K562 (cell line): Measurements from ENCODE around the gene NIN. TPM values are rescaled to one million over a fixed set of nuclear protein-coding genes. Genes with fewer than 3 reads are reported as not detected.

Source experiments
- ATAC-seq: fragments of 200-7000 bp; cut with Tn5 transposase; 3 replicates; pipeline ENCODE4 v1.9.1; 2020; ENCODE audit warnings: moderate library complexity
- BruUV-seq: library from RNA; stranded (reverse); fragments of 400-500 nt; replicated peaks from 2 replicates; lab custom pipeline; 2021; lab: Mats Ljungman, UMichigan
- CTCF ChIA-PET: fragments of 300-600 bp; formaldehyde crosslinking; extraction: SDS; loops from one replicate; lab custom pipeline; 2021; ENCODE audit warnings: low intra/inter-chr PET ratio; lab: Yijun Ruan, JAX
- POLR2A ChIA-PET: fragments of 300-600, 350-650 bp; sonication (Branson Sonifier 250); formaldehyde crosslinking; extraction: SDS; loops from one replicate; lab custom pipeline; 2021; ENCODE audit warnings: antibody characterized with exemption, inconsistent platforms; lab: Yijun Ruan, JAX
- DNase-seq, 4 experiments: peaks; one replicate each; pipeline versions ENCODE4 v3.0.0 to v3.0.0-alpha.2; 2011 to 2018; ENCODE audit warnings: low spot score in 3 of 4, mixed read lengths in 3 of 4; ENCODE audit errors: extremely low read depth in 1 of 4
- FAIRE-seq: peaks from 2 replicates; lab custom pipeline; 2011; peaks lifted over from hg19 to GRCh38; lab: Jason Lieb, UNC
- H2AFZ ChIP-seq: 2 replicates; pipeline ENCODE4 v1.6.0; 2011; ENCODE audit warnings: low read depth, low read length, control low read depth, inconsistent platforms
- H3K27ac ChIP-seq: fragments of 200-600 bp; 3 replicates; pipeline ENCODE4 v1.8.0; 2011; ENCODE audit warnings: low read depth, mild to moderate bottlenecking, control low read depth, inconsistent platforms, low read length, moderate library complexity, mixed read lengths; ENCODE audit errors: extremely low read depth
- H3K27me3 ChIP-seq, 2 experiments: fragments of 300-600 bp in 1 of 2; 2 replicates in 1 of 2; 3 replicates in 1 of 2; pipeline versions ENCODE4 v1.6.0 to v1.8.0; 2011; ENCODE audit warnings: inconsistent platforms in 2 of 2, low read length in 2 of 2, mild to moderate bottlenecking in 1 of 2, mixed read lengths in 1 of 2, moderate library complexity in 1 of 2; ENCODE audit not compliant: control insufficient read depth in 2 of 2, insufficient read depth in 2 of 2
- H3K36me3 ChIP-seq: fragments of 300-600 bp; 3 replicates; pipeline ENCODE4 v1.8.0; 2011; ENCODE audit warnings: mild to moderate bottlenecking, low read length, inconsistent platforms; ENCODE audit not compliant: control insufficient read depth, insufficient read depth
- H3K4me1 ChIP-seq, 2 experiments: fragments of 200-600 bp in 1 of 2; replicated peaks in 1 of 2; 2 replicates in 1 of 2; 3 replicates in 1 of 2; pipeline versions ENCODE4 v1.5.1 to v1.8.0; 2011; ENCODE audit warnings: inconsistent platforms in 2 of 2, low read length in 2 of 2, mild to moderate bottlenecking in 1 of 2, mixed read lengths in 1 of 2, moderate library complexity in 1 of 2; ENCODE audit not compliant: control insufficient read depth in 2 of 2, insufficient read depth in 2 of 2
- H3K4me2 ChIP-seq: 2 replicates; pipeline ENCODE4 v1.6.1; 2011; ENCODE audit warnings: low read length, control low read depth, inconsistent platforms, mixed read lengths; ENCODE audit not compliant: insufficient read depth
- H3K4me3 ChIP-seq: fragments of 200-600 bp; sonication (generic), shearing (Covaris generic); 2 replicates; pipeline ENCODE4 v1.5.1; 2016; ENCODE audit warnings: control low read depth, inconsistent platforms
- H3K79me2 ChIP-seq: fragments of 200-600 bp; 3 replicates; pipeline ENCODE4 v1.8.0; 2011; ENCODE audit warnings: low read length, inconsistent platforms; ENCODE audit not compliant: control insufficient read depth, insufficient read depth
- H3K9ac ChIP-seq, 2 experiments: 2 replicates each; pipeline versions ENCODE4 v1.6.0 to v1.6.1; 2011; ENCODE audit warnings: low read depth in 2 of 2, low read length in 2 of 2, control low read depth in 1 of 2, inconsistent platforms in 1 of 2, mild to moderate bottlenecking in 1 of 2, mixed read lengths in 1 of 2; ENCODE audit not compliant: insufficient read depth in 1 of 2
- H3K9me1 ChIP-seq: one replicate; pipeline ENCODE4 v1.6.0; 2011; ENCODE audit warnings: inconsistent platforms, mild to moderate bottlenecking, low read length, moderate library complexity; ENCODE audit not compliant: control insufficient read depth, insufficient read depth
- H3K9me3 ChIP-seq: replicated peaks from 2 replicates; pipeline ENCODE4 v1.5.1; 2011; ENCODE audit warnings: low read depth, low read length, inconsistent platforms; ENCODE audit not compliant: control insufficient read depth, insufficient read depth
- H4K20me1 ChIP-seq: replicated peaks from 2 replicates; pipeline ENCODE4 v1.6.1; 2011; ENCODE audit warnings: low read length, inconsistent platforms, mixed read lengths; ENCODE audit not compliant: control insufficient read depth, insufficient read depth
- HDAC8 ChIP-seq: fragments of 450-650 bp; IDR thresholded peaks from 2 replicates; pipeline ENCODE4 v1.6.1; 2016; ENCODE audit warnings: mild to moderate bottlenecking, missing genetic modification characterization, moderate library complexity, missing compliant biosample characterization
- HNRNPUL1 ChIP-seq: fragments of 200-400 bp; formaldehyde crosslinking; IDR thresholded peaks from 2 replicates; pipeline ENCODE4 v1.6.1; 2017; ENCODE audit warnings: low read length
- PTBP1 ChIP-seq: fragments of 200-400 bp; formaldehyde crosslinking; IDR thresholded peaks from 2 replicates; pipeline ENCODE4 v1.6.1; 2017; ENCODE audit warnings: low read depth, low read length
- ZBTB34 ChIP-seq: fragments of 250-450 bp; sonication (Bioruptor Pico); IDR thresholded peaks from 2 replicates; pipeline ENCODE4 v1.8.0; 2021; ENCODE audit warnings: mild to moderate bottlenecking, moderate library complexity
- ZBTB40 ChIP-seq, 2 experiments: fragments of 450-650 bp in 1 of 2; sonication (generic) in 1 of 2; formaldehyde crosslinking in 1 of 2; IDR thresholded peaks; 2 replicates each; pipeline versions ENCODE4 v1.7.1 to v1.9.0; 2016 to 2022; ENCODE audit warnings: inconsistent platforms in 1 of 2, mild to moderate bottlenecking in 1 of 2, missing genetic modification reagents in 1 of 2
- ZNF3 ChIP-seq: fragments of 250-450 bp; sonication (Bioruptor Pico); IDR thresholded peaks from 2 replicates; pipeline ENCODE4 v1.5.0; 2021; ENCODE audit warnings: mild to moderate bottlenecking, moderate library complexity
- ZNF324 ChIP-seq: fragments of 250-450 bp; sonication (Bioruptor Pico); IDR thresholded peaks from 2 replicates; pipeline ENCODE4 v1.4.0; 2020; ENCODE audit warnings: mild to moderate bottlenecking
- ZNF512 ChIP-seq: IDR thresholded peaks from 2 replicates; pipeline ENCODE4 v1.6.1; 2016; ENCODE audit warnings: missing genetic modification characterization, missing compliant biosample characterization
- ZNF586 ChIP-seq: fragments of 450-650 bp; formaldehyde crosslinking; conservative IDR thresholded peaks from 2 replicates; pipeline ENCODE4 v1.4.0; 2020; ENCODE audit warnings: mild to moderate bottlenecking, moderate library complexity
- WGBS: fragments of 100-300 bp; shearing (Covaris generic); methylation state at CpG from one replicate; pipeline ENCODE4 v1.1.6; 2016; ENCODE audit warnings: low coverage, mixed read lengths; ENCODE audit not compliant: insufficient coverage; ENCODE audit errors: missing lambda C conversion rate; 5-methylcytosine and 5-hydroxymethylcytosine counted together
- in situ Hi-C: fragments of 300-500 bp; cut with MboI; formaldehyde crosslinking; loops from 4 replicates; pipeline ENCODE4 v1.15.0; 2018; ENCODE audit warnings: inconsistent platforms, mixed read lengths
- intact Hi-C: fragments of 100-400 bp; cut with micrococcal nuclease; formaldehyde crosslinking; loops from 2 replicates; pipeline ENCODE4 v1.14.2; 2022
- polyA plus RNA-seq, 8 experiments: library from polyadenylated mRNA; depleted of rRNA in 4 of 8; stranded (reverse) in 5 of 8; unstranded in 3 of 8; fragments of >200 nt; fragmentation: Nextera tagmentation in 2 of 8; fragmentation: Illumina TruSeq in 1 of 8; extraction: Ambion mirVana in 2 of 8; extraction: Trizol in 1 of 8; gene quantifications; 2 replicates each; pipeline versions ENCODE4 v1.2.1 to v1.2.3, GENCODE V29; 2011 to 2014; ENCODE audit warnings: inconsistent platforms in 1 of 8, missing spikeins in 1 of 8
- total RNA-seq, 7 experiments: library from RNA; depleted of rRNA in 6 of 7; stranded (reverse); fragments of >200 nt in 6 of 7; fragmentation: Illumina TruSeq in 2 of 7; extraction: Trizol in 2 of 7; gene quantifications; 2 replicates each; pipeline versions ENCODE4 v1.2.1 to v1.2.3, GENCODE V29; 2011 to 2021; ENCODE audit warnings: low replicate concordance in 1 of 7

Gene NIN
- total and polyA plus RNA-seq, 9 of the 15 experiments (the other 6 are each of a cell fraction or from before 2014, with no cell fraction given), result 0.84 to 8.4 (median 5.0) TPM

GRCh38 chr14:50739186-50739585 is 91.8 kb downstream of the NIN start (continued):
- no peak for TF ChIP-seq ZNF586 (CRISPR knock-in tag)
- no peak for TF ChIP-seq ZNF3 (CRISPR knock-in tag)

DNA sequence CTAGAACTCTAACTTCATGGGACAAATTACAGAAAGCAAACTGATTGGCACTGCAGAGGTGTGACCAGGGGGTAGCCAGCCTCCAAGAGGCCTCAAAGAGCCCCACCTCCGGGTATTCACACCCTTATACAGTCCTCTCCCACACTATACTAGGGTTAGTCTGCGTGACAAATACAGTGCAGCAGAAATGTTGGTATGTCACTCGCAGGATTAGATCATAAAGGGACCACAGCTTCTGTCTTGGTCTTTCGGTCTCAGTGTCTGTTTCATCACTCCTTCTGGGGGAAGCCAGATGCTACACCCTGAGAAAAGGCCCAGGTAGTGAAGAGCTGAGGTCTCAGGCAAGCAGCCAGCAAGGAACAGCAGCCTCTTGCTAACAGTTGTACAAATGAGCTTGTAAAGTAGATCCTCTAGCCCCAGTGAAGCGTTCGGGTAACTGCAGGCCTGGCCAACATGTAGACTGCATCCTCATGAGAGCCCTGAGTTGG is 94.0 kb downstream of the NIN start:
- in situ Hi-C loops (no loop called here), intact Hi-C loops (no loop called here)
- H3K4me2 ChIP-seq, result no peak overlapping the region
- ChIA-PET CTCF (no interaction called here), POLR2A (no interaction called here)
- no peaks in the 10 kb centered on the region for H3K9me1 ChIP-seq
- ATAC-seq, result no peak
- no peak overlapping the region for H2AFZ ChIP-seq
- BruUV-seq, result no TSS peak
- H3K9me3 ChIP-seq, result no peaks in the 10 kb centered on the region
- H3K27ac ChIP-seq, result no peak overlapping the region
- H3K4me1 ChIP-seq, result no peaks in the 10 kb centered on the region
- H3K9ac ChIP-seq, result no peak overlapping the region
- no peak for TF ChIP-seq HNRNPUL1
- no peak for TF ChIP-seq ZNF324
- no peak for TF ChIP-seq ZBTB40 (IDR thresholded peaks at IDR 0.05)
- no peak for TF ChIP-seq ZBTB40 (CRISPR knock-in tag; IDR thresholded peaks at IDR 0.05)
- no peak for TF ChIP-seq HDAC8 (tag)
- TF ChIP-seq ZBTB34 (CRISPR knock-in tag), result no peak
- no peak for TF ChIP-seq PTBP1
- TF ChIP-seq ZNF512, result no peak
- no peaks in the 10 kb centered on the region; the same call in 1 of the 2 replicates for H4K20me1 ChIP-seq
- H3K4me3 ChIP-seq, result no peak overlapping the region
- no peak for FAIRE-seq
- H3K27me3 ChIP-seq, result no peaks in the 10 kb centered on the region
- WGBS, result 77% methylated on average over 4 of the region's 6 CpGs
- peaks cover 3% of the 10 kb centered on the region; the same call in 1 of the 3 replicates for H3K36me3 ChIP-seq
- DNase-seq, result no peak
- no peaks in the 10 kb centered on the region for H3K79me2 ChIP-seq
